ENCODE measurements around the gene OR6B2. TPM values are rescaled to one million over a fixed set of nuclear protein-coding genes. Genes with fewer than 3 reads are reported as not detected.
"Not testable (repeated sequence)": the region's sequence is repeated elsewhere in the genome, so short reads cannot be mapped to it uniquely, and the experiment has no call there.

Gene OR6B2
- total RNA-seq, 4 donors from 2014 or later = not detected

DNA sequence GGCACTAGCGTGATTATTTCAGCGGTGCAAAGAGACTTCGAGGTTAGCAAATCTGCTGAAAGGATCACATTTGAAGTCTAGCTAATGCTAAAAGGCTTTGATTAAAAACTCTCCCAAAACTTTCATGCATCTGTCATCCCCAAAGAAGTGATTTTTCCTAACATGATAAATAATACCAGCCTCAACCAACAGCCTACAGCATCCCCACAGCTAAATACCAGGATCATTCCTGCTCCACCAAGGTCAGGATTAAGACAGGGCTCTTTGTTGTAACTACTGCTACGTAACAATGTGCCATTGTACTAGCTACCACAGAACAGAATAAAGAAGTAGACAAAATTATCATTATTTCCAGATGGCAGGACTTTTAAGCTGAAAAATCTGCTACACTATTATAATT, 21.5 kb upstream of the OR6B2 start:
- whole genome bisulfite sequencing, 2 donors (ENCODE audit: low coverage in 1 of 2) = 60 to 76% methylated on average over 4 of the region's 4 CpGs
- Histone ChIP-seq H3K4me1 (no peaks in the 10 kb centered on the region), H3K36me3 (no peaks in the 10 kb centered on the region), H3K4me3 (no peak overlapping the region), H3K27ac (no peak overlapping the region), H3K27me3 (peaks cover 86% of the 10 kb centered on the region), H3K9me3 (no peaks in the 10 kb centered on the region)
- ATAC-seq = no peak
- TF ChIP-seq POLR2AphosphoS5 (IDR thresholded peaks at IDR 0.05) (no peak), EP300 (IDR thresholded peaks at IDR 0.05) (no peak), POLR2A (IDR thresholded peaks at IDR 0.05) (no peak)
- TF ChIP-seq, protein P1, sequence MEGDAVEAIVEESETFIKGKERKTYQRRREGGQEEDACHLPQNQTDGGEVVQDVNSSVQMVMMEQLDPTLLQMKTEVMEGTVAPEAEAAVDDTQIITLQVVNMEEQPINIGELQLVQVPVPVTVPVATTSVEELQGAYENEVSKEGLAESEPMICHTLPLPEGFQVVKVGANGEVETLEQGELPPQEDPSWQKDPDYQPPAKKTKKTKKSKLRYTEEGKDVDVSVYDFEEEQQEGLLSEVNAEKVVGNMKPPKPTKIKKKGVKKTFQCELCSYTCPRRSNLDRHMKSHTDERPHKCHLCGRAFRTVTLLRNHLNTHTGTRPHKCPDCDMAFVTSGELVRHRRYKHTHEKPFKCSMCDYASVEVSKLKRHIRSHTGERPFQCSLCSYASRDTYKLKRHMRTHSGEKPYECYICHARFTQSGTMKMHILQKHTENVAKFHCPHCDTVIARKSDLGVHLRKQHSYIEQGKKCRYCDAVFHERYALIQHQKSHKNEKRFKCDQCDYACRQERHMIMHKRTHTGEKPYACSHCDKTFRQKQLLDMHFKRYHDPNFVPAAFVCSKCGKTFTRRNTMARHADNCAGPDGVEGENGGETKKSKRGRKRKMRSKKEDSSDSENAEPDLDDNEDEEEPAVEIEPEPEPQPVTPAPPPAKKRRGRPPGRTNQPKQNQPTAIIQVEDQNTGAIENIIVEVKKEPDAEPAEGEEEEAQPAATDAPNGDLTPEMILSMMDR (IDR thresholded peaks at IDR 0.05) = no peak

DNA sequence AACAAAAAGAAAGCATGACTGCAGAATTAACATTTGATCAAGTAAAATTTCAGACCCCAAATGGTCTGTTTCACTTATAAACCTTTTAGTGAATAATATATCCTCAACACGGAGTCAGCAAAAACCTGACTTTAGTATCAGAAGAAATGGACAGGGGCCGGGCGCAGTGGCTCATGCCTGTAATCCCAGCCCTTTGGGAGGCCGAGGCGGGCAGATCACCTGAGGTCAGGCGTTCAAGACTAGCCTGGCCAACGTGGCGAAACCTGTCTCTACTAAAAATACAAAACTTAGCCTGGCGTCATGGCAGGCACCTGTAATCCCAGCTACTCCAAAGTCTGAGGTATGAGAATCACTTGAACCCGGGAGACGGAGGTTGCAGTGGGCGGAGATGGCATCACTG, 20.0 kb upstream of the OR6B2 start:
- TF ChIP-seq, protein P1 (IDR thresholded peaks at IDR 0.05) = no peak
- TF ChIP-seq POLR2A (IDR thresholded peaks at IDR 0.05) (no peak), POLR2AphosphoS5 (IDR thresholded peaks at IDR 0.05) (no peak), EP300 (IDR thresholded peaks at IDR 0.05) (no peak)
- ATAC-seq = no peak
- H3K4me3 ChIP-seq = no peak overlapping the region
- H3K4me1 ChIP-seq = no peaks in the 10 kb centered on the region
- H3K36me3 ChIP-seq = no peaks in the 10 kb centered on the region
- no peaks in the 10 kb centered on the region for H3K9me3 ChIP-seq
- WGBS, 2 donors (ENCODE audit: low coverage in 1 of 2) = 82 to 85% methylated on average over 2 to 7 of the region's 12 CpGs
- no peak overlapping the region for H3K27ac ChIP-seq
- peaks cover 81% of the 10 kb centered on the region for H3K27me3 ChIP-seq

DNA sequence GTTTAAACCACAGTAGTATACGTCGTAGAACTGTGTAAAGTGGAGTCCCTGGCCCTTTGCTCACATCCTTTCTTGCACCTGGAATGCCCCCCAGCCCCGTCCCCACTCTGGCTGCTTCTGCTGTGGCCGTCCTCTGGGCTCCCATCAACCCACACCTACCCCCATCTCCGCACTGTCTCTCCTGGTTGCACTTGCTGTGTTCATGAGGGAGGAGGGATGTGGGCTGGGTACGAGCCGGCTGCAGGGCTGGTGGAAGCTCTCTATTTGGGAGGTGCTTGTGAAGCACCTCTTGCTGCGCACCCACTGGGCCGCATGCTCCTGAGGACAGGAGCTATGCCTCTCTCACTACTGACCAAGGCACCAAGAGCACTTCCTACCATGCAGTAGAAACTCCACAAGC, 18.0 kb upstream of the OR6B2 start:
- Histone ChIP-seq H3K27ac (no peak overlapping the region), H3K27me3 (peaks cover 74% of the 10 kb centered on the region), H3K9me3 (no peaks in the 10 kb centered on the region), H3K36me3 (no peaks in the 10 kb centered on the region), H3K4me3 (no peak overlapping the region), H3K4me1 (no peaks in the 10 kb centered on the region)
- ATAC-seq = no peak
- TF ChIP-seq EP300 (IDR thresholded peaks at IDR 0.05) = no peak
- TF ChIP-seq, protein P1 (IDR thresholded peaks at IDR 0.05) = no peak
- 67 to 69% methylated on average over 3 to 4 of the region's 9 CpGs for WGBS, 2 donors (ENCODE audit: low coverage in 1 of 2)

DNA sequence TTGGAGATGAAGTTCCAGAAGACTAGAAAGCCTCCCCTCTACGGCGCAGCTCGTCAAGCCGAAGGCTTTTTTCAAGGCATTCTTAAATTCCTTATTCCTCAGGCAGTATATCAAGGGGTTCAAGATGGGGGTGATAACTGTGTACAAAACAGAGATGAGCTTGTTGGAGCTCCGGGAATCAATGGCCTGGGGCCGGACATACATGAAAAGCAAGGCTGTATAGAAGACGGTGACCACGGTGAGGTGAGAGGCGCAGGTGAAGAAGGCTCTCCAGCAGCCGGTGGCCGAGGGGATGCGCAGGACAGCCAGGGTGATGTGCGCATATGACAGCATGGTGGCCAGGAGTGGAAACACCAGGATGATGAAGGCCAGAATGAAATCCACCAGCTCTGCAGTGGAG, 14.9 kb upstream of the OR6B2 start:
- H3K27ac ChIP-seq = no peak overlapping the region
- H3K36me3 ChIP-seq = no peaks in the 10 kb centered on the region
- no peaks in the 10 kb centered on the region for H3K9me3 ChIP-seq
- TF ChIP-seq, protein P1 (IDR thresholded peaks at IDR 0.05) = no peak
- TF ChIP-seq POLR2AphosphoS5 (IDR thresholded peaks at IDR 0.05) (no peak), EP300 (IDR thresholded peaks at IDR 0.05) (no peak), POLR2A (IDR thresholded peaks at IDR 0.05) (no peak)
- H3K27me3 ChIP-seq = peaks cover 71% of the 10 kb centered on the region
- ATAC-seq = no peak
- 71 to 84% methylated on average over 2 to 9 of the region's 13 CpGs for WGBS, 2 donors (ENCODE audit: low coverage in 1 of 2)
- no peaks in the 10 kb centered on the region for H3K4me1 ChIP-seq
- H3K4me3 ChIP-seq = no peak overlapping the region

DNA sequence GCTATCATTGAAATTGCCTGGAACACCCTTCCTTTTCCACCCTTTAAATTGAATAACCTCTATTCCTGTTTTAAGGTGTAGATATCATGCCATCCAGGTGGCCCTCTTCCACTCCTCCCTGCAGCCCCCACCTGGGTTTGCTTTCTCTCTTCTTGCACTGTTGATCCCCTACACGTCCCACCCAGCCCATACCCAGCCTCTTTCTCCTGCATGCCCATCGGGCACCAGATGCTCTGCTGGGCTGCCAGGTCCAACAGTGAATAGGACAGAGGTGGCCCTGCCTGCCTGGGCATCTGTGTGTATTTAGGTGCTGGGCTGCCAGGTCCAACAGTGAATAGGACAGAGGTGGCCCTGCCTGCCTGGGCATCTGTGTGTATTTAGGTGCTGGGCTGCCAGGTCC, 13.9 kb upstream of the OR6B2 start:
- WGBS, 2 donors (ENCODE audit: low coverage in 1 of 2) = no CpG with 5 or more reads among the region's 2 CpGs
- H3K36me3 ChIP-seq, ATAC-seq: not testable (repeated sequence)

More for the DNA sequence above, 13.9 kb upstream of the OR6B2 start:
- peaks cover 68% of the 10 kb centered on the region for H3K27me3 ChIP-seq
- not testable (repeated sequence) for H3K9me3 ChIP-seq, H3K27ac ChIP-seq, H3K4me1 ChIP-seq, H3K4me3 ChIP-seq

All from gastroesophageal sphincter (tissue), 4 donors.